OCI-LY7 (cell line): Measurements from ENCODE around the gene APOL3. TPM values are rescaled to one million over a fixed set of nuclear protein-coding genes. Genes with fewer than 3 reads are reported as not detected.
A peak's percentile ranks its signal among the peaks of the same experiment; 100 is the strongest.
"Not testable (repeated sequence)": the region's sequence is repeated elsewhere in the genome, so short reads cannot be mapped to it uniquely, and the experiment has no call there.

ENCODE experiments used
- BruUV-seq: library from RNA; stranded (reverse); fragments of 400-500 nt; replicated peaks from 2 replicates; lab custom pipeline; 2021; lab: Mats Ljungman, UMichigan
- CTCF ChIA-PET: fragments of 300-600 bp; sonication (Branson Sonifier 250); formaldehyde crosslinking; loops from one replicate; lab custom pipeline; 2022; ENCODE audit warnings: antibody characterized with exemption; ENCODE audit not compliant: unreplicated experiment; lab: Charles Lee
- POLR2A ChIA-PET: fragments of 300-600 bp; sonication (Branson Sonifier 250); formaldehyde crosslinking; loops from one replicate; lab custom pipeline; 2022; ENCODE audit warnings: antibody characterized with exemption; lab: Charles Lee
- DNase-seq: peaks from one replicate; pipeline ENCODE4 v3.0.0-alpha.2; 2015; ENCODE audit warnings: low spot score
- H2AFZ ChIP-seq: fragments of 200-600 bp; sonication (generic), shearing (Covaris generic); 2 replicates; pipeline ENCODE4 v1.6.1; 2014; ENCODE audit warnings: mild to moderate bottlenecking, antibody characterized with exemption, low read length, moderate library complexity
- H3K27ac ChIP-seq: fragments of 200-600 bp; sonication (generic); 2 replicates; pipeline ENCODE4 v1.5.1; 2014; ENCODE audit warnings: mixed run types, low read depth, mild to moderate bottlenecking, moderate library complexity, low read length, inconsistent platforms; ENCODE audit not compliant: poor library complexity, severe bottlenecking
- H3K36me3 ChIP-seq: fragments of 200-600 bp; sonication (generic); 2 replicates; pipeline ENCODE4 v1.6.1; 2014; ENCODE audit warnings: mild to moderate bottlenecking, antibody characterized with exemption, low read length, moderate library complexity, mixed read lengths; ENCODE audit not compliant: insufficient read depth
- H3K4me1 ChIP-seq: fragments of 200-600 bp; sonication (generic); 2 replicates; pipeline ENCODE4 v1.5.1; 2014; ENCODE audit warnings: mild to moderate bottlenecking, low read length; ENCODE audit not compliant: insufficient read depth, poor library complexity, severe bottlenecking
- H3K4me2 ChIP-seq: fragments of 200-600 bp; sonication (generic); 2 replicates; pipeline ENCODE4 v1.6.1; 2014; ENCODE audit warnings: mild to moderate bottlenecking, low read length
- H3K4me3 ChIP-seq: fragments of 200-600 bp; sonication (generic); 2 replicates; pipeline ENCODE4 v1.5.1; 2014; ENCODE audit warnings: mild to moderate bottlenecking, low read depth, low read length; ENCODE audit not compliant: poor library complexity, severe bottlenecking
- H3K79me2 ChIP-seq: fragments of 200-600 bp; sonication (generic); 2 replicates; pipeline ENCODE4 v1.6.1; 2016; ENCODE audit warnings: low read depth, mild to moderate bottlenecking, low read length, moderate library complexity, mixed read lengths; ENCODE audit not compliant: insufficient read depth
- H3K9me2 ChIP-seq: fragments of 200-600 bp; sonication (generic); 2 replicates; pipeline ENCODE4 v1.6.1; 2016; ENCODE audit warnings: mild to moderate bottlenecking, low read length, mixed read lengths; ENCODE audit not compliant: insufficient read depth
- H3K9me3 ChIP-seq: fragments of 200-600 bp; sonication (generic); 2 replicates; pipeline ENCODE4 v1.6.1; 2014; ENCODE audit warnings: mild to moderate bottlenecking, mixed run types, low read length, mixed read lengths
- H4K20me1 ChIP-seq: fragments of 200-600 bp; sonication (generic); 2 replicates; pipeline ENCODE4 v1.6.1; 2014; ENCODE audit warnings: mild to moderate bottlenecking, antibody characterized with exemption, low read length, moderate library complexity, mixed read lengths; ENCODE audit not compliant: insufficient read depth
- EZH2phosphoT487 ChIP-seq: fragments of 200-600 bp; sonication (generic); IDR thresholded peaks from 2 replicates; pipeline ENCODE4 v1.6.1; 2018; ENCODE audit warnings: low read depth, borderline replicate concordance, mild to moderate bottlenecking, mixed run types, antibody characterized with exemption, low read length, moderate library complexity, mixed read lengths
- intact Hi-C: fragments of 100-400 bp; cut with micrococcal nuclease; formaldehyde crosslinking; loops from one replicate; pipeline ENCODE4 v1.10.0; 2022; ENCODE audit not compliant: unreplicated experiment
- total RNA-seq, 2 experiments: library from RNA; depleted of rRNA in 1 of 2; stranded (reverse); fragments of >200 nt in 1 of 2; shearing (Covaris generic) in 1 of 2; gene quantifications; 2 replicates each; pipeline ENCODE4 v1.2.3, GENCODE V29; 2014 to 2022
- TF ChIP-seq, protein P1 (sequence below): fragments of 200-600 bp; sonication (generic); conservative IDR thresholded peaks from 2 replicates; pipeline ENCODE4 v1.5.1; 2014; ENCODE audit warnings: mild to moderate bottlenecking, antibody characterized with exemption, low read length, moderate library complexity, mixed read lengths

Gene APOL3
- total RNA-seq, 2 experiments from 2014 or later = 10.7 to 19.6 TPM

- Histone ChIP-seq H3K4me3 (no peak overlapping the region), H3K79me2 (no peaks in the 10 kb centered on the region), H4K20me1 (no peaks in the 10 kb centered on the region), H3K4me2 (no peak overlapping the region), H3K27ac (no peak overlapping the region), H3K36me3 (no peaks in the 10 kb centered on the region), H3K9me3 (peaks cover 12% of the 10 kb centered on the region; the same call in 1 of the 2 replicates), H3K4me1 (peaks cover 3% of the 10 kb centered on the region), H3K9me2 (no peaks in the 10 kb centered on the region), H2AFZ (no peak overlapping the region)
- intact Hi-C loops = no loop called here
- POLR2A ChIA-PET = no interaction called here
- no peak for DNase-seq
- no peak for TF ChIP-seq EZH2phosphoT487
- TF ChIP-seq, protein P1, sequence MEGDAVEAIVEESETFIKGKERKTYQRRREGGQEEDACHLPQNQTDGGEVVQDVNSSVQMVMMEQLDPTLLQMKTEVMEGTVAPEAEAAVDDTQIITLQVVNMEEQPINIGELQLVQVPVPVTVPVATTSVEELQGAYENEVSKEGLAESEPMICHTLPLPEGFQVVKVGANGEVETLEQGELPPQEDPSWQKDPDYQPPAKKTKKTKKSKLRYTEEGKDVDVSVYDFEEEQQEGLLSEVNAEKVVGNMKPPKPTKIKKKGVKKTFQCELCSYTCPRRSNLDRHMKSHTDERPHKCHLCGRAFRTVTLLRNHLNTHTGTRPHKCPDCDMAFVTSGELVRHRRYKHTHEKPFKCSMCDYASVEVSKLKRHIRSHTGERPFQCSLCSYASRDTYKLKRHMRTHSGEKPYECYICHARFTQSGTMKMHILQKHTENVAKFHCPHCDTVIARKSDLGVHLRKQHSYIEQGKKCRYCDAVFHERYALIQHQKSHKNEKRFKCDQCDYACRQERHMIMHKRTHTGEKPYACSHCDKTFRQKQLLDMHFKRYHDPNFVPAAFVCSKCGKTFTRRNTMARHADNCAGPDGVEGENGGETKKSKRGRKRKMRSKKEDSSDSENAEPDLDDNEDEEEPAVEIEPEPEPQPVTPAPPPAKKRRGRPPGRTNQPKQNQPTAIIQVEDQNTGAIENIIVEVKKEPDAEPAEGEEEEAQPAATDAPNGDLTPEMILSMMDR = no peak
- CTCF ChIA-PET = no interaction called here
- no TSS peak for BruUV-seq
Measured at GRCh38 chr22:36208914-36209313, 48.4 kb upstream of the APOL3 start.

DNA sequence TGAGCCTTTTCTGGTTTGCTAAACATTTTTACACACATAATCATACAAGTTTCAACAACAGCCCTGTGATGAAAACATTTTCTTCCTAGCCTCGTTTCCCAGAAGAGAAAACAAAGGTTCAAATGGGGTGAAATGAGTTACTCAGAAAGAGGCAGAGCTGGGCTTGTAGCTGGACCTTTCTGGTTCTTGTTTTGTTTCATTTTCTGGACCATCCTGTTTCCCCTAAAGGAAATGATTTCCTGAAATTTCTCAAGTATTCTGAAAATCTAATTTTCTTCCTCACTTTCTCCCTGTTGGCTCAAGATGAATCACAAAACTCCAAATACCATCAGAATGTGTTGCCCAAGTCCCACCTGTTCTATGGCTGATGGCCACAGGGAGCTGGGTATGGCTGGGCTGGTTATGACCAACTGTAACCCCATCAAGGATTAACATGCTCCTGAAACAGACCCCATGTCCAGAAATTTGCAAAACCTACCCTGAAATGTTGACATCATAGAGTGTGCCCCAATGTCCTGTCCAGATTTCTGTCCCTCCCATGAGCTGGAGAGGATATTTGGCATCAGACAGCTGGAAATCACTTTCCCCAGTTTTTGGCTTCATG is 47.7 kb upstream of the APOL3 start:
- Histone ChIP-seq H3K4me1 (peaks cover 3% of the 10 kb centered on the region), H3K9me2 (no peaks in the 10 kb centered on the region), H3K4me2 (no peak overlapping the region), H2AFZ (no peak overlapping the region), H3K4me3 (no peak overlapping the region), H3K36me3 (no peaks in the 10 kb centered on the region), H3K79me2 (no peaks in the 10 kb centered on the region), H4K20me1 (no peaks in the 10 kb centered on the region), H3K9me3 (peaks cover 12% of the 10 kb centered on the region; the same call in 1 of the 2 replicates), H3K27ac (no peak overlapping the region)
- BruUV-seq = no TSS peak
- TF ChIP-seq, protein P1 = no peak
- no peak for TF ChIP-seq EZH2phosphoT487
- intact Hi-C loops = no loop called here
- no peak for DNase-seq
- CTCF ChIA-PET = no interaction called here
- POLR2A ChIA-PET = no interaction called here

DNA sequence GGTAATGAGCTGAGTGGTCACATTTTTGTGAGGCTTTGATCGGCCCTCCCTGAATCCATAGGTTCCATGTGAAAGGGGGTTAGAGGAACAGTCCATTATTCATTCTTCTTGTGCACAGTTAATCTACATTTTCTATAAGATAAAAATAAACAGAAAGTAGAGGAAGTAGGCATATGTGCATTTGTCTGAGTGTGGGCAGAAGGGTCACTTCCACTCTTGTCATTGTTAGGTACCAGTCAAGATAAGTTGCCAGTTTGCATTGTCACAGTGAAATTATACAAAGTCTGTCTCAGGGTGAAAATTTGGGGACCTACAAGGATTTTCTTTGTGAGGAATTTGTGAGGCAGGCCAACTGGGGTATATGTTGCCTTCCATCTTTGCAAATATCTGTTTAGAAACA is 45.7 kb upstream of the APOL3 start:
- H3K4me3 ChIP-seq = no peak overlapping the region
- peak overlapping the region; percentile 16; the same call in 1 of the 2 replicates for H2AFZ ChIP-seq
- no peak for TF ChIP-seq EZH2phosphoT487
- TF ChIP-seq, protein P1 = no peak
- no peak overlapping the region for H3K27ac ChIP-seq
- no peaks in the 10 kb centered on the region for H4K20me1 ChIP-seq
- CTCF ChIA-PET = no interaction called here
- no peak for DNase-seq
- no peak overlapping the region for H3K4me2 ChIP-seq
- H3K9me2 ChIP-seq = no peaks in the 10 kb centered on the region
- peaks cover 12% of the 10 kb centered on the region; the same call in 1 of the 2 replicates for H3K9me3 ChIP-seq
- BruUV-seq = no TSS peak
- no peaks in the 10 kb centered on the region for H3K79me2 ChIP-seq
- POLR2A ChIA-PET = no interaction called here
- peaks cover 3% of the 10 kb centered on the region for H3K4me1 ChIP-seq
- H3K36me3 ChIP-seq = no peaks in the 10 kb centered on the region
- intact Hi-C loops = no loop called here

GRCh38 chr22:36205573-36205972 is 45.0 kb upstream of the APOL3 start:
- POLR2A ChIA-PET, H2AFZ ChIP-seq, H4K20me1 ChIP-seq, H3K4me3 ChIP-seq, H3K36me3 ChIP-seq, intact Hi-C loops, H3K4me2 ChIP-seq, CTCF ChIA-PET, H3K9me2 ChIP-seq, H3K79me2 ChIP-seq, H3K4me1 ChIP-seq, H3K27ac ChIP-seq, DNase-seq, BruUV-seq: not testable (repeated sequence)
- H3K9me3 ChIP-seq = peaks cover 12% of the 10 kb centered on the region; the same call in 1 of the 2 replicates
